Measurements from ENCODE around the gene TMEM167A.

DNA sequence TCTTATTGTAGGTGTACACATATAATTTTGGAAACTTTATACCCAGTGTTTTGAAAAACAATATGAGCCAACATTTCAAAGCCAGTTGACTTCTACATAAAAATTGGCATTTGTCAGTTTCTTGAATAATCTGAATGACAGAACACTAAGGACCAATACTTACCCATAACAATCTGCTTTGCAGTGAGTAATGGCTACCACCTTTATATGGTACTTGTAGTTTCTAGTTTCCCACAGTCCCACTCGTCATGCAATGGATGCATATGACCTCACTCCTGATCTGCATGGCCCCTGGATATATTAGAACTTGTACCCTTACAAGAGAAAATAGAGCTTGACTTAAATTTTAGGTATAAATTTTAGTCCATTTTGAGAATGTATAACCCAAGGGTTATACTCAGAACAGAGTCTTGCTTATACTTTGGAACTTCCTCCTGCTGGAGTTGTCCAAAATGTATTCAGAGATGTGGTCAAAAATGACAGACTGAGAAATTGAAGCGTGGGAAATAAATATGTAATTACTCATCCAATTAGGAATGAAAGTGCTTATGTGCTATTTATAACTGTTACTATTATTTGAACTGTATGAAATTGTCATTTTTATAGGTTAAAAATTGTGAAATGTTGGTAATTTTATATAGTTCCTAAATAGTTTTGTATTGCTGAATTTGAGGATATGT lies 19.6 kb upstream of the TMEM167A start:
- TF ChIP-seq, protein P1, sequence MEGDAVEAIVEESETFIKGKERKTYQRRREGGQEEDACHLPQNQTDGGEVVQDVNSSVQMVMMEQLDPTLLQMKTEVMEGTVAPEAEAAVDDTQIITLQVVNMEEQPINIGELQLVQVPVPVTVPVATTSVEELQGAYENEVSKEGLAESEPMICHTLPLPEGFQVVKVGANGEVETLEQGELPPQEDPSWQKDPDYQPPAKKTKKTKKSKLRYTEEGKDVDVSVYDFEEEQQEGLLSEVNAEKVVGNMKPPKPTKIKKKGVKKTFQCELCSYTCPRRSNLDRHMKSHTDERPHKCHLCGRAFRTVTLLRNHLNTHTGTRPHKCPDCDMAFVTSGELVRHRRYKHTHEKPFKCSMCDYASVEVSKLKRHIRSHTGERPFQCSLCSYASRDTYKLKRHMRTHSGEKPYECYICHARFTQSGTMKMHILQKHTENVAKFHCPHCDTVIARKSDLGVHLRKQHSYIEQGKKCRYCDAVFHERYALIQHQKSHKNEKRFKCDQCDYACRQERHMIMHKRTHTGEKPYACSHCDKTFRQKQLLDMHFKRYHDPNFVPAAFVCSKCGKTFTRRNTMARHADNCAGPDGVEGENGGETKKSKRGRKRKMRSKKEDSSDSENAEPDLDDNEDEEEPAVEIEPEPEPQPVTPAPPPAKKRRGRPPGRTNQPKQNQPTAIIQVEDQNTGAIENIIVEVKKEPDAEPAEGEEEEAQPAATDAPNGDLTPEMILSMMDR (IDR thresholded peaks at IDR 0.05), result no peak
- TF ChIP-seq EP300 (IDR thresholded peaks at IDR 0.05) (no peak), POLR2A (IDR thresholded peaks at IDR 0.05) (no peak)

All from stomach (tissue), 4 donors.